ENCODE measurements around the gene TRIOBP.

Gene TRIOBP

DNA sequence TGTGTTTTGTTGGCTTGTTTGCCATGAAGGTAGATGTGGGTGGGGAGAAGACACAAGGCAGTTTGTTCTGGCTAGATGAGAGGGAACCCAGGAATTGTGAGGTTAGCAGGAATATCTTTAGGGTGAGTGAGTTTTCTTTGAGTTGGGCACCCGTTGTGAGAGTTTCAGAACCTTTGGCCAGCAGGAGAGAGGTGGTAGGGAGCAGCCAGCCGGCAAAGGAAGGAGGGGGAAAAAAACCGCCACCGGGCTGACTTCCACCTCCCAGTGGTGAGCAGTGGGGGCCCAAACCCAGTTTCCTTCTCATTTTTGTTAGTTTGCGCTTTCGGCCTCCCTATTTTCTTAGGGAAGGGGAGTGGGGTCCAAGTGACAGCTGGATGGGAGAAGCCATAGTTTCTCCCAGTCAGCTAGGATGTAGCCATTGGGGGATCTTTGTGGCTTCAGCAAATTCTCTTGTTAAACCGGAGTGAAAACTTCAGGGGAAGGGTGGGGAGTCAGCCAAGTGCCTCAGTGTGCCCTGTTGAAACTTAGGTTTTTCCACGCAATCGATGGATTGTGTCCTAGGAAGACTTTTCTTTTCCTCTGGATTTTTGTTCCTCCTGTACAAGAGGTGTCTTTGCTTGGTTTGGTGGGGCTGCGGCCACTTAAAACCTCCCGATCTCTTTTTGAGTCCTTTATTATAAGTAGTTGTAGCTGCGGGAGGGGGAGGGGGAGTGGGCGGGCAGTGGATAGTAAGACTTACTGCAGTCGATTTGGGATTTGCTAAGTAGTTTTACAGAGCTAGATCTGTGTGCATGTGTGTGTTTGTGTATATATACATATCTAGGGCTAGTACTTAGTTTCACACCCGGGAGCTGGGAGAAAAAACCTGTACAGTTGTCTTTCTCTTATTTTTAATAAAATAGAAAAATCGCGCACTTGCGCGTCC, 109.8 kb downstream of the TRIOBP start:
- no peak for DNase-seq

GRCh38 chr22:37807410-37808293, 110.8 kb downstream of the TRIOBP start, which contains the start of gene GCAT:
GCAT (plus strand) TSS chr22:37807934; CDS start chr22:37807968, 34 bp downstream.
- peak; percentile 90 for DNase-seq

DNA sequence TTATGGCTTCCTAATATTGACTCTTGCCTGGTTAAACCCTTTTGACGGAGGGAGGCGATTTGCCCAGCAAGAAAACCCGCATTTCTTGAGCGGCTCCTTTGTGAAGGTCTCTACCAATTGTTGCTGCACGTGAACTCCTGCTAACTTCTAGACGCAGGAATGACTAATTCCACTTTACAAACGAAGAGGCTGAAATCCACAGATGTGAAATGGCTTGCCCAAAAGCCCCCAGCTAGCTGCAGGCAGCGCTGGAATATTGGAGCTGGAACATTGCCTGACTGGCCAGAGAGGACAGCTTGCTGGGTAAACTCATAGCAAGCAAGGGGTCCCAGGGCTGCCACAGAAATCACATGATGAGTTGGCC, 111.4 kb downstream of the TRIOBP start:
- DNase-seq = no peak

GRCh38 chr22:37809672-37810333, 113.0 kb downstream of the TRIOBP start:
- no peak for DNase-seq

- DNase-seq = no peak
These were observed 115.0 kb downstream of the TRIOBP start for GRCh38 chr22:37811867-37812266.

GRCh38 chr22:37812869-37813678, 116.2 kb downstream of the TRIOBP start:
- DNase-seq = no peak

- DNase-seq = no peak
These were observed 118.7 kb downstream of the TRIOBP start for GRCh38 chr22:37815593-37815992.

DNA sequence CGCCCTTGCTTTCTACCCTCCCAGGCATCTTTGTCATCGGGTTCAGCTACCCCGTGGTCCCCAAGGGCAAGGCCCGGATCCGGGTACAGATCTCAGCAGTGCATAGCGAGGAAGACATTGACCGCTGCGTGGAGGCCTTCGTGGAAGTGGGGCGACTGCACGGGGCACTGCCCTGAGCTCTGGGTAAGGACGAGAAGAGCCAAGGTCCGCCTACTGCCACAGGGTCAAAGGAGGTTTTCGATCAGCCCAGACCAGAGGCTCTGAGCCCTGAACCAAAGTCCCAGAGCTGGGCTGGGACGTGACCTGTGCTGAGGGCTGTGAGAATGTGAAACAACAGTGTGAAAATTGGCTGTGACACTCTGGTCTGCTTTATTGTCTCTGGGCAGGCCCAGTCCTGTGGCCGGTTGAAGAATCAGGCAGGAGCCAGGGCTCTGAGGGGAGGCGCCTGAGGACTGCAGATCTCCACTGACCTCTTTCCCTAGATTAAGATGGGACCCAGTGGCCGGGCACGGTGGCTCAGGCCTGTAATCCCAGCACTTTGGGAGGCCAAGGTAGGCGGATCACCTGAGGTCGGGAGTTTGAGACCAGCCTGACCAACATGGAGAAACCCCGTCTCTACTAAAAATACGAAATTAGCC, 119.8 kb downstream of the TRIOBP start:
- DNase-seq = no peak

- DNase-seq = peak; percentile 45 to 56
These were observed 121.0 kb downstream of the TRIOBP start for GRCh38 chr22:37817705-37818408.

- DNase-seq = no peak
These were observed 121.7 kb downstream of the TRIOBP start for GRCh38 chr22:37818409-37819104.

GRCh38 chr22:37819105-37819433, 122.2 kb downstream of the TRIOBP start:
- no peak for DNase-seq

GRCh38 chr22:37820350-37820749, 123.5 kb downstream of the TRIOBP start:
- DNase-seq = no peak

DNA sequence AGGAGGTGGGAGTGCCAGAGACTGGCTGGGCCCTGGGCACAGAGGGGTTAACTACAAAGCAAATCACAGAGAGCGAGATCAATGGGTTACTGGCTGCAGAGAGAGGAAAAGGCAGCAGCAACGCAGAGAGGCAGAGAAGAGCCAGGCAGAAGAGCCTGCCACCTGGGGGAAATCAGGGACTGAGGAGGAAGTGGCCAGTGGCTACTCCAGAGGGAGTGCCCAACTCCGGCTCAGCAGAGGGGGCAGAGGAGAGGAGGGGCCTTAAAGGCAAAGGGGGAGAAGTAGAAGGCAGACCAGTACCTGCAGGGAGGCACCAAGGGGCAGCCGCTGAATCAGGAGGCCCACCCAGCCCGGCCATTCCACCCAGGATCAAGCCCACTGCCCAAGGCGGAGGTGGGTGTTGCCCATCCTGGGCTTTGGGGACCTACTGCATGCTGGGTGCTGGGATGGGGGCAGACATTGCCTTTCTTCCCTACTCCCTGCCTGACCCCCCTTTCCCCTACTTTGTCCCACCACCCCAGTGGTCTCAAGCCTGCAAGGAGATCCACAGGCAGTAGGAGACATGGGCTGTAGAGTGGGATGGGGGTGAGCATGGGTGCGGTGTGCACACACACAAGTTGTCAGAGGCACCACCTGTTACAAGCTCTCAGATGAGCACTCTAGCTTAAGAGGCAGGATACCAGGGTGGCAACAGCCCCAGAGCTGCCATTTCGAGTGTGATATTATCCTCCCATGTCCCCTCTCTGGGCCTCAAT, 125.4 kb downstream of the TRIOBP start:
- DNase-seq = no peak

- no peak for DNase-seq
These were observed 126.5 kb downstream of the TRIOBP start, which contains the start of gene GALR3 for GRCh38 chr22:37823134-37823985. GALR3 (plus strand) TSS chr22:37823382; CDS start chr22:37823407, 25 bp downstream.

DNA sequence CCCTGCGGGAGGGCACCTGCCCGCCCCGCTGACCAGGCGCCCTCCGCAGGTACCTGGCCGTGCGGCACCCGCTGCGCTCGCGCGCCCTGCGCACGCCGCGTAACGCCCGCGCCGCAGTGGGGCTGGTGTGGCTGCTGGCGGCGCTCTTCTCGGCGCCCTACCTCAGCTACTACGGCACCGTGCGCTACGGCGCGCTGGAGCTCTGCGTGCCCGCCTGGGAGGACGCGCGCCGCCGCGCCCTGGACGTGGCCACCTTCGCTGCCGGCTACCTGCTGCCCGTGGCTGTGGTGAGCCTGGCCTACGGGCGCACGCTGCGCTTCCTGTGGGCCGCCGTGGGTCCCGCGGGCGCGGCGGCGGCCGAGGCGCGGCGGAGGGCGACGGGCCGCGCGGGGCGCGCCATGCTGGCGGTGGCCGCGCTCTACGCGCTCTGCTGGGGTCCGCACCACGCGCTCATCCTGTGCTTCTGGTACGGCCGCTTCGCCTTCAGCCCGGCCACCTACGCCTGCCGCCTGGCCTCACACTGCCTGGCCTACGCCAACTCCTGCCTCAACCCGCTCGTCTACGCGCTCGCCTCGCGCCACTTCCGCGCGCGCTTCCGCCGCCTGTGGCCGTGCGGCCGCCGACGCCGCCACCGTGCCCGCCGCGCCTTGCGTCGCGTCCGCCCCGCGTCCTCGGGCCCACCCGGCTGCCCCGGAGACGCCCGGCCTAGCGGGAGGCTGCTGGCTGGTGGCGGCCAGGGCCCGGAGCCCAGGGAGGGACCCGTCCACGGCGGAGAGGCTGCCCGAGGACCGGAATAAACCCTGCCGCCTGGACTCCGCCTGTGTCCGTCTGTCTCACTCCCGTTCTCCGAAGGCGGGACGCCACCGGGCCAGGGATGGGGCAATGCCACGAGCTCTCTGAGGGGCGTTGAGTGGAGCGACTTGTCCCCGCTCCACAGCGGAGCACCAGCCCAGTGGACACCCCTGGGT, 128.1 kb downstream of the TRIOBP start:
- DNase-seq = no peak

All from NCI-H2081 (cell line).